NCI-H2196 treated with DMSO at 0.1 percent for 48 hours (cell line): ENCODE results near the gene NTM.

Source experiments
- DNase-seq: peaks from one replicate; lab custom pipeline; 2025; ENCODE audit not compliant: unreplicated experiment; lab: John Stamatoyannopoulos, UW

The NTM gene

GRCh38 chr11:132028380-132029240, 658.2 kb downstream of the NTM start:
- no peak for DNase-seq

- DNase-seq: no peak
These were observed 660.5 kb downstream of the NTM start for GRCh38 chr11:132030896-132031295.

- DNase-seq: no peak
These were observed 662.1 kb downstream of the NTM start for GRCh38 chr11:132032555-132032954.

- no peak for DNase-seq
These were observed 662.6 kb downstream of the NTM start for GRCh38 chr11:132033051-132033450.

- DNase-seq: no peak
These were observed 664.8 kb downstream of the NTM start for GRCh38 chr11:132035228-132035627.

GRCh38 chr11:132035766-132036165, 665.4 kb downstream of the NTM start:
- DNase-seq: no peak

GRCh38 chr11:132036220-132036619, 665.8 kb downstream of the NTM start:
- DNase-seq: no peak

GRCh38 chr11:132036746-132037466, 666.5 kb downstream of the NTM start:
- DNase-seq: no peak

GRCh38 chr11:132037467-132037862, 667.0 kb downstream of the NTM start:
- no peak for DNase-seq

GRCh38 chr11:132037956-132038355, 667.5 kb downstream of the NTM start:
- no peak for DNase-seq

GRCh38 chr11:132039521-132039920, 669.1 kb downstream of the NTM start:
- DNase-seq: no peak

- no peak for DNase-seq
These were observed 671.9 kb downstream of the NTM start for GRCh38 chr11:132042296-132042695.

- no peak for DNase-seq
These were observed 673.3 kb downstream of the NTM start for GRCh38 chr11:132043714-132044113.

- DNase-seq: no peak
These were observed 674.7 kb downstream of the NTM start for GRCh38 chr11:132045107-132045506.

- DNase-seq: no peak
These were observed 676.0 kb downstream of the NTM start for GRCh38 chr11:132046288-132046865.

GRCh38 chr11:132047167-132047566, 676.8 kb downstream of the NTM start:
- no peak for DNase-seq

GRCh38 chr11:132048040-132048439, 677.6 kb downstream of the NTM start:
- no peak for DNase-seq

- DNase-seq: no peak
These were observed 678.8 kb downstream of the NTM start for GRCh38 chr11:132049205-132049604.

- no peak for DNase-seq
These were observed 679.6 kb downstream of the NTM start for GRCh38 chr11:132050049-132050448.

GRCh38 chr11:132050577-132051165, 680.3 kb downstream of the NTM start:
- no peak for DNase-seq

GRCh38 chr11:132051704-132052103, 681.3 kb downstream of the NTM start:
- DNase-seq: no peak

GRCh38 chr11:132052342-132052741, 681.9 kb downstream of the NTM start:
- DNase-seq: no peak
